ENCODE measurements around the gene AASDHPPT.
"Not testable (repeated sequence)": the region's sequence is repeated elsewhere in the genome, so short reads cannot be mapped to it uniquely, and the experiment has no call there.

The AASDHPPT gene, protein sequence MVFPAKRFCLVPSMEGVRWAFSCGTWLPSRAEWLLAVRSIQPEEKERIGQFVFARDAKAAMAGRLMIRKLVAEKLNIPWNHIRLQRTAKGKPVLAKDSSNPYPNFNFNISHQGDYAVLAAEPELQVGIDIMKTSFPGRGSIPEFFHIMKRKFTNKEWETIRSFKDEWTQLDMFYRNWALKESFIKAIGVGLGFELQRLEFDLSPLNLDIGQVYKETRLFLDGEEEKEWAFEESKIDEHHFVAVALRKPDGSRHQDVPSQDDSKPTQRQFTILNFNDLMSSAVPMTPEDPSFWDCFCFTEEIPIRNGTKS

DNA sequence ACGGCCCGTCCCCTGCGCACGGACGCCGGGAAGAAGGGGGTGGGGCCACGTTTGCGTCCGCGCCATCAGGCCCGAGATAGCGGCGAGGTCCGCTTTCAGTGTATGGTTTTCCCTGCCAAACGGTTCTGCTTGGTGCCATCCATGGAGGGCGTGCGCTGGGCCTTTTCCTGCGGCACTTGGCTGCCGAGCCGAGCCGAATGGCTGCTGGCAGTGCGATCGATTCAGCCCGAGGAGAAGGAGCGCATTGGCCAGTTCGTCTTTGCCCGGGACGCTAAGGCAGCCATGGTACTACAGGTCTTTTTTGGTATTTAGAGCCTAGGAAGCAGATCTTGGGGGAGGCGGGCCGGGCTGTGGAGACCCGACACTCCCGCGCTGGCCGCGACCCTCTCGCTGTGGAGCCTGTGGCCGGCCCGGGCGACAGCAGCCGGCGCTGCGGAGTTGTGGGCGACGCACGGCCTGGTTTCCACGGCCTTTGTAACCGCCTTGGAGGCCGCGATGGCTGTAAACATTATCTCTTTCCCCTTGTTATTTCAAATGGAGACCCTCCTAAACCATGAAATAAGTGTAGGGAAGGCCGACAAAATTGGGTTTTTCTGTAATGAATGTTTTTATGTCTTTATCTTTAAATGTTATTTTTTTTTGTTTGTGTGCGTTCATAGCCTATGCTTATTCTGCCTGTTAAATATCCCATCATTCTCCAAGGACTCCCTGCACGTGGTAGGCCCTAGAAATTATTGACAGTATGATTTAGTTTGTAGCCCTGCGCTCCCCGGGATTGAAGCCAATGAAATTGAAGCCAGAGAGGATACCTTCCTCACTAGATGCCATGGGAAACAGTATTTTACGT is at the start of gene AASDHPPT:
AASDHPPT (plus strand) TSS at position 54 of the 847 bp plus-strand sequence; CDS start at position 103, 49 bp downstream.
- DNase-seq: no peak

DNA sequence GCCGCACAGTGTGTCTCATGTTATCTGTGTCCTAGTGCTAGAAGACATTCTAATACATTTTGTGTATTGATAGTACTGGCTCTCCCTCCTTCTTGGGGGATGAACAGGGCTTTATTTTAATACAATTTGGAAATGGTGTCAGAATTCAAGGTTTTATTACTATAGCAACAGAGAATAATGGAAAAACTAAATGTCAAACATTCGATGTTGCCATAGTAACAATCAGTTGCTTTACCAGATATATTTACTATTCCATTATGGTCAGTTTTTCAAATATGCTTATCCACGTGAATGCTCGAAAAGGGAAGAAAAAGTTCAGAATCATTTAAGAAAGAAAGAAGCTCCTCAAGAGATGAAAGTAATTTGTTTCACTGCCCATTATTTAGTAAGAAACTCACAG is 46.9 kb upstream of the AASDHPPT start:
- no peak for DNase-seq

DNA sequence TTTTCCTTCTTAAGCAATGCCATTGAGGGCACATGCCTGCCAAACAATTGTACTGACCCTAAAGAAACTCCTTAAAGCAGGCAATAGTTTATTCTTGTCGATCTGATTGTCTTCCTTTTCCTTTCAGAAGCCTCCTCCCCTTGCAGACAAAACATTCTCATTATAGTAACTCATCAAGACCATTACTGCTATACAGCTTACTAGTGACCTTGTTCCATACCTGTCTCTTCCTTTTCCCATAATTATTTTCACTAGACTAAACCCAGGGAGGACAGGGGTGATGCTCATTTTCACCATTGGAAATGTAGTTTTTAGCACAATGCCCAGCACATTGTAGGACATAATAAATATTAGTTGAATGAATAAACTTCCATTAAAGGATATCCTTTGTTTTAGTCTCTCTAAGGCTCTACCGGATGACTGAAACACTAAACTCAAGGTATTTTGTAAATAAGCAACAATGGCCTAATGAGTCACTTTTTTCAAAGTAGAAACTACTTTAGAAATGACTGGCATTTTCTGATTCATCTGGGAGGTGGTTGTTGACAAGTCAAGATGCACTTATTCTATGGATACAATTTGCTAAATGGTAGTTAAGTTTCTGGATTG is 46.2 kb upstream of the AASDHPPT start:
- no peak for DNase-seq

DNA sequence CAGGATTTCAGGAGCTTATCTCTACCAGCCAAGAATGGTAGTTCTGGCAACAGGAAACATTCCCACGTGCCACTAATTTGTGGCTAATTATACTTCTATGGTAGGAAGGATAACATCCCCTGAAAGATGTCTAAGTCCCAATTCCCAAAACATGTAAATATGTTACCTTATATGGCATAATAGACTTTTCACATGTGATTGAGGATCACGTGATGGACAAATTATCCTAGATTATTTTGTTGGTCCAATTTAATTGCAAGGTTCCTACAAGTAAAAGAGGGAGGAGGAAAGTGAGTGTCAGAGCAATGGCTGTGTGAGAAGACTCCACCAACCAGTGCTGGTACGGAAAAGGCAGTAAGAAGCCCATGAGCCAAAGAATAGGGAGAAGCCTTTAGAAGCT is 45.5 kb upstream of the AASDHPPT start:
- DNase-seq: no peak

DNA sequence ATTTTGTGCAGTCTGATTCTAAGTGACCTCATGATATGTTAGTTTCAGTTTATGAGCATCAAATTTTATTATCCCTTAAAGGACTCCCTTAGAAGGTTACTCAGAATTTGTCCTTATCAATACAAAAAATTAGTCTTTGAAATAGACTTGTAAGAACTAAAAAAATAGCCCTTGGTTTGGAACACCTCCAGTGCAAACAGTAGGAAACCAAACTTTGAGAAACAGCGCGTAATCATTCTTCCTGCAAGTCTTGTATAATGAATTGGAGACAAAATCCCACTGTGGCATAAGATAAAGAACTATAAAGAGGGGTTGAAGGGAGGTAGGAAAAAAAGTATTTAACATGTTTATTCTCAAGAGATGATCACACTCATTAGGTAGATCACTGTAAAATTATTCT is 44.6 kb upstream of the AASDHPPT start:
- no peak for DNase-seq

DNA sequence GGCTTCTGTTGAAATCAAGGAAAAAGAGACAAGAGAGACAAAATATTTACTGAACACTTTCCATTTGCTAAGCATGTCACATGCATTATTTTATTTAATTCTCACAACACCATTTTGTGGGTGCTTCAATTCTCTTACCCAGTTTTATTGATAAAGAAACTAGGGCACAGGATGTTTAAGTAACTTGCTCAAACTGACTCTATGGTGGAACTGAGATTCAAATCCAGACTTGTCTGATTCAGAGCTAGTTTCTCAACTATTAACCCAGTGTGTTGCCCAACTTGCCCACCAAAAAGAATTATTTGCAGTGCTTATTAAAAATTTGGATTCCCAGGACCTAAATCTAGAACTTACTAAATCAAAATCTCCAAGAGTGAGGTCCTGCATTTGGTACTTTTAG is 33.9 kb upstream of the AASDHPPT start:
- DNase-seq: no peak

DNA sequence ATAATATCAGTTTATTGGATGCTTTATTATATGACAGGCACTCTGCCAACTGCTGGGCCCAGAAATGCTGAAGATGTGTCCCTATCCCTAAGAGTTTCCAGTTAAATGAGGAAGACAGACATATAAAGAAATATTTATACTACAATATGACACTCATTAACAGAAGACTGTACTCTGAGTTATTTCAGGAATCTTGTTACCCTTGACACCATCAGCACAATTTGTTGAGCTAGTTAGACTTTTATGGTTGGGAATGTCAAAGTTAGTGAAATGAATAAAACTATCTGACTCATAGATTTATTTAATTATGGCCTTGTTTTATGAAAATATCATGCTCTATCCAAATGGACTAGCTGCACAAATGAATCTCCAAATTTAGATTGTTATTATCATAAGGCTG is 29.8 kb upstream of the AASDHPPT start:
- no peak for DNase-seq

DNA sequence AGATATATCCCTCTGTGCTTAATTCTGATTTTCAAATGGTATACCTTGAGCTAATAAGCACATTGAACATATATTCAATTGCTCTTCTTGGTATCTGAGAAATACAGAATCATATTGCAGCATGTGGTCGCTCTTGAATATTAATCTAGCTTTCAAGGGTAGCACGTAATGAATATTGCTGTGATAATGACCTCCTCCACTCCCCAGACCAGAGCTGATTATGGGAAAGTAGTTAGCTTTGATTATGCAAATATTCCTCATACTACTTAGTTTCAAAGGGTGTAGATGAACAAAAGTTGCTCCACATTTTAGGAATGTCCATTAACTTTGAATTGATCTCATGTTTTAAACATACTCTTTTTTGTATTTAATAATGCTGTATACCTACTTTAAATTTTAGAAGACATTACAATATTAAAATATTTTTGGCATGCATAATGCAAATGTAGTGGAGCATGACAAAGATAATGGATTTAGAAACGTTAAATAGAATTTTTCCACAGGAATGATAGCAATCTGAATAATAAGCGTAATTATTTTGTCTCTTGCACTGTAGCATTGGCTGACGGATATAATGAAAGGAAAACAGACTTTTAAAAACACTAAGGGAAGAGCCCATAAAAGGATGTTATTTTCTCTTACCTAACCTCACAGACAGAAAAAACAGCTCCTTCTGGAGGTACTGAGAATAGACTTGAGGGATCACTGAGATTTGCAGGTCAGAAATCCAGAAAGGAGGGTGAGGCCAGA is 27.6 kb upstream of the AASDHPPT start:
- no peak for DNase-seq

DNA sequence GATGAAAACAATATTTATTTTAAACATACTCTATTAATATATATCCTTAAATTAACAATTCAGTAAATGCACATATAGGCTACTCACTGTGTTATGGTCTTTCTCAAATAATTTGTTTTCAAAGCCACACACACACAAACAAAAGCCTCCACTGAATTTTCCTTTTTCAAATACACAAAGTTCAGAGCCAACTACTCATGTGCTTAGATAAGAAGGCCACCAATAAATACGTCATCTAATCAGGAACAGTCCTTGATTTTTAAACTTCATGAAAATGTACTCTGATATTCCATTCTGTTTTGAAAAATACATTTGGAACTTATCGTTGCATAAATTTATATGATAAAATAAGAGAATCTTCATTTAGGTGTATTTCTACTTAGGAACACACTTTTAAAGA is 26.4 kb upstream of the AASDHPPT start:
- DNase-seq: no peak

DNA sequence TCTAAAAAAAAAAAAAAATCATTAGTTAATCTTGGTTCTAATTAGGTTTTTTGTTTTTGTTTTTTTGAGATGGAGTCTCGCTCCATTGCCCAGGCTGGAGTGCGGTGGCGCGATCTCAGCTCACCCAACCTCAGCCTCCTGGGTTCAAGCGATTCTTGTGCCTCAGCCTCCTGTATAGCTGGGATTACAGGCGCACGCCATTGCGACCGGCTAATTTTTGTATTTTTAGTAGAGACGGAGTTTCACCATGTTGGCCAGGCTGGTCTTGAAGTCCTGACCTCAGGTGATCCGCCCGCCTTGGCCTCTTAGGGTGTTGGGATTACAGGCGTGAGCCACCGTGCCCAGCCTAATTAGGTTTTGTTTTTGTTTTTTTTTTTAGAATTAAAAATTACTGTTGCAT is 19.1 kb upstream of the AASDHPPT start:
- DNase-seq: not testable (repeated sequence)

DNA sequence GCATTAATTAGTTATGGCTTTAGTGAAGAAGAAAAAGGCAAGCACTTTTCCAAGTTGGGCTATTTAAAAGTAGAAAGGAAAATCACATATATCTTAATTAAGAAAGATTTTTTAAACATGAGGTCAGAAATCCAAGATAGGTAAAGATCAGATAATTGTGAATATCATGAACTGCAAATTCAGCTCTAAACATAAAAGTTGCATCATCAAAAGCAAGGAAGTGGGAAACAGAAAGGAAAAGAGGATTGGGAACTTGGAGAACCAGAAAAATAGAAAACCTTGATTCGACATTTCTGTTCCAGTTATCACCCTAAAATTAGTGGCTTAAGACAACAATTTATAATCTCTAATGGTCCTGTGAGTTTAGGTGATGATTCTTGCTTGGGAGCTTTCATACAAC is 17.8 kb upstream of the AASDHPPT start:
- DNase-seq: no peak

DNA sequence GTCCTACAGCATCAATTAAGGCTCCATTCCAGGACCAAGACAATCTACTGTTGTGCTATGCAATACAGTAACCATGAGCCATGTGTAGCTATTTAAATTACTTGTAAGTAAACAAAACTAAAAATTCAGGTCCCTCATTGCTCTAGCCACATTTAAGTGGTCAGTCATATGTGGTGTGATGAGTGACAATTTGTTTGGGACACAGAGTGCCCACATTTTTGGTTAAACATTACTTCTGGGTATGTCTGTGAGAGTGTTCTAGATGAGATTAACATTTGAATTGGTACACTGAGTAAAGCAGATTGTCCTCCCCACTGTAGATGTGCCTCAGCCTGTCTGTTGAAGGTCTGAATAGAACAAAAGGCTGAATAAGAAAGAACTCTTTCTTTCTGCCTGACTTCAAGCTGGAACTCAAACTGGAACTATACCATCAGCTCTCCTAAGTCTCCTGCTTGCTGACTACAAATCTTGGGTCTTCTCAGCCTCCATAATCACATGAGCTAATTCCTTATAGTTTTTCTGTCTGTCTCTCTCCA is 16.1 kb upstream of the AASDHPPT start:
- DNase-seq: no peak

DNA sequence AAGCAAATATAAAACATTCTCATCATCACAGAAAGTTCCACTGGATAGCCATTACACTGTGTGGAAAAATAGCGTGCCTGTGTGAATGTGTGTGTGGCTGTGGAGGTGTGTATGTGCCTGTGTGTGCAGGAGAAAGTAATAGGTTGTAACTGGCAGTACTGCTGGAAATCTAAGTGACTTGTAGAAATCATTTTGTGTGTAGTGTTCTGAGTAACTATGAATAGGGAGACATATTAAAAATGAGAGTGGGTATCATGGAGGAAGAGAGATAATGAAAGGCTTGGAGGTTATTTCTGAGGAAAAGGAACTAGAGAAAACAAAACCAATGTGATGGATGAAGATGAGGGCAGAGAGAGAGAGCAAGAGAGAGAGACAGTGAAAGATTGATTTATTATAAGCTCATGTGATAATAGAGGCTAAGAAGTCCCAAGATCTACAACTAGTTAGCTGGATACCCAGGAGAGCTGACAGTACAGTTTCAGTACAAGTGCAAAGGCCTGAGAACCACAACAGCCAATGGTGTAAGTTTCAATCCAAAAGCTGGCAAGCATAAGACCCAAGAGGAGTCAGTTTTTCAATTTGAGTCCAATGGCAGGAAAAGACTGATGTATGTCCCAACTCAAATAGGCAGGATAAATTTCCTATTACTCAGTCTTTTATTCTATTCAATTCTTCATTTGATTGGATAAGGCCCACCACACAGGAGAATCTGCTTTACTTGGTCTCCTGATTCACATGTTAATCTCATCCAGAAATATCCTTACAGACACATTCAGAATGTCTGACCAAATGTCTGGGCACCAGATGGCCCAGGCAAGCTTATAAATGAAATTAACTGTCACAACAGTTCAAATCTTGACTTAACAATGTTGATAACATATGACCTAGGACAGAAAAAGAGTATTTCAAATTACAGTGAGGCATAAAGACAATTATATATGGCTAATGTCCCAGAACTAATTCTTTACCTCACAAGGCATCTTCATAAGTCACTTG is 15.2 kb upstream of the AASDHPPT start:
- no peak for DNase-seq

DNA sequence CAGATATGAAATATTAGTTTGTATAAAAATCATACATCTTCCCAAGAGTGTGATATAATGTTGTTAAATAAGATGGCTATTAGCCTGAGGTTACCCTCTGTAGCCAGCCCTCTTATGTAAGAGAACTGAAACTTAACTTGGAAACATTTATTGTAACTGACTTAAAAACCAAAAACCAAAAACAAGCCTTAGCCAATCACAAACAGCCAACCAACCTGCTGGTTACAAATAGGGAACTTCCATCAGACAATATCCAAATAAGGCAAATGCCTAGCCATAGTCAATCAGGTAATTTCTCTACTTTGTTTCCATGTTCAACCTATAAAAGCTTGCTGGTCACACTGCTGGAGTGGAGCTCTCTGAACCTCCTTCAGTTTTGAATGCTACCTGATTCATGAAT is 14.5 kb upstream of the AASDHPPT start:
- no peak for DNase-seq

DNA sequence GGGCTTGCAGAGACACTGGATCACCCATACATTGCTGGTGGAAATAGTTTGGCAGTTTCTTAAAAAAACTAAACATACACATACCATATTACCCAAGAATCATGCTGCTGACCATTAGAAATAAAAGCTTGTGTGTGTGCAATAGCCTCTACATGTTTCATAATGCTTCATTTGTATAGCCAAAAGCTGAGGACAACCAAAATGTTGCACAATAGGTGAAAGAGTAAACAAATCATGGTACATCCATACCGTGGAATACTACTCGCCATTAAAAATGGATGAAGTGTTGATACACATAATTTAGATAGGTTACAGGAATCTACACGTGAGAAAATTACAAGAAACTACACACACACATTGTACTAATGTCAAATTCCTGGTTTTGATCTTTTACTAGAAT is 6.9 kb upstream of the AASDHPPT start:
- DNase-seq: no peak

DNA sequence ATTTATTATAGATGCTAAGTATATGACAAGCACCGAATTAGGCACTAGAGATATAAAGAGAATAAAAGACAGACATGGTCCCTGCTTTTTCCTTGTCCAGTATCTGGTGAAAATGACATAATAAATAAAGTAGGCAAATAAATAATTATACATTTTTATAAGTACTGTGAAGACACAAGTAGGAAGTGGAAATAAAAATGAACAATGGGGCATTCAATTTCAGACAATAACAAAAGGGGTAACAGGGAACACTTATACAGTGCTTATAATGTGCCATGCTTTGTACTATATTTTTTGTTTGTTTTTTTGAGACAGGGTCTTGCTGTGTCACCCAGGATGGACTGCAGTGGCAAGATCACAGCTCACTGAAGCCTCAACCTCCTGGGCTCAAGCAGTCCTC is 4.7 kb upstream of the AASDHPPT start:
- DNase-seq: no peak

DNA sequence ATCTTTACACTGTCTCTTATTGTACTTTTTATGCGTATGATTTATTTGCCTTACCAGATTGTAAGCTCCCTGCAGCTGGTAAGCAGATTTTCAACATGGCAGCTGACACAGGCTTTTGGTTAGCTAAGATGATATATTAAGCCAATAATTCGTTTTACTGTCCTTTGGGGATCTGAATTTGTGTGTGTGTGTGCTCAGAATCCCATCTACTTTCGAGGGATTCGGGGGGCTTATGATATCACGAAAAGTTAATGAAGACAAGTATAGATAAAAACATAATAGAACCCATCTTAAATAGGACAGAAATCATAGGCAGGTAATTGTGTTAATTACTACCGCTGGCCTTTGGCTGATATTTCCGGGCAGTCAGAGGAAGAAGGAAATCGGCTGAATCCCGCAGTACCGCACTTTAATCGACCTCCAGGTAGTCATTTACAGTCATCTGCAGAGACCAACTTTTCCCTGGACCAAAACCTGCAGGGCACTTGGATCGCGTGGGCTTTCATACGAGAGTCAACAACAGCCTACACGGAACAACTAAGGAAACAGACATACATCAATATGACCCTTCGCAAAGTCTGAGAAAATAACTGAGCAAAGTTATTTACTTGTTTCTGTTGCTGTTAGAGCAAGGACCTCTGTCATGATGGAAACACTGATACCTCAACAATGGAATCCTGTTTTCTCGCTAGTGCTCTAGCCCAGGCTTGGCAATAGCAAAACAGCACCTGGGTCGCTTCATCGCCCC is 1.1 kb upstream of the AASDHPPT start:
- no peak for DNase-seq

DNA sequence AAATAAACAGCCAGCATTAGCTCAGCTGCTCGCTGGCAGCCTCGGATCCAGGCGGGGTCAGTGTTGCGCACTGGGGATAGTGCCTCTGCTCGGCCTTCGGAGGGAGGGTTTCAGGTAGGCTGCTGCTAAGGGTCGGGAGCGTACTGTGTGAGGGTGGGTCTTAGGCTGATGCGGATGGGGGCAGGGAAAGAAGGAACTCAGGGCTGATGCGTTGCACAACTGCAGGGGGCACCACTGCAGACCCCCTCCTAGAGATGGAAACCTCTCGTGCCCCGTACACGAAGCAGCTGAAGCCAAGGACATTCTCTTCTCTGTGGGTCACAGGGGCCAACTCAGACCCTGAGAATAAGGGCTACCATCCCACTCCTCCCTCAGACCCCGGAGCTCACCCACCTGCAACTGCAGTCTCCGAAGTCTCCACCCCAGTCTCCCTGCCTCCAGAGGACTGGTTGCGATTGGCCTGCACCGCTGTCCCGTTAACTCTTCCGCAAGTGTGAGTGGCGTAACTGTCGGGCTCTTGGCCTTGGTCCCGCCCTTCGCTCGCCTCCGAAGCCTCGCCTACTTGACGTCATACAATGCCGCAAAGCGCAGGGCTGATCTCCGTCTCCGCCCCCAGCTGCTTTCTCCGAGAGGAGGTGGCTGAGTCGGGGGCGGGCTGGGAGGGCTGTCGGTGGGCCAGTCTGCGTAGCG is 398 bp upstream of the AASDHPPT start, which contains the start of gene KBTBD3:
KBTBD3 (minus strand) TSS at position 429 of the 690 bp plus-strand sequence. CDS start 18,250 bp downstream, outside the sequence.
- DNase-seq: peak; percentile 96

DNA sequence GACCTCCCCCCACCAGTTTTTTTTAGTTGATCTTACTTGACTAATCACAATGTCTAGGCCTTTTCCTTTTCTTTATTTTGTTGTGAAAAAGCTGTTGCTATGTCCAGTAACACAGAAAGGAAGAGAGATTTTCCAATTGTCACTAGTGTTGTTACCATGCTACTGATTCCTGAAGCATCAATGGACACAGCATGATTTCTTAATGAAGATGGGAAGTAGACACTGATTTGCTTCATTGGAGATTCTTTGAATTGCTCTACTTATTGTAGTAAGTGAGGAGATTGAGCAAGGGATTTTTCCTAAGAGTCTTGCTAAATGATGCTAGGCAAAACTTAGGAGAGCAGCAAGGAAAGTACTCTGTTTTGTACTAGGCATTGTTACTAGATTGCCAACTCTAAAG is 4.6 kb downstream of the AASDHPPT start:
- no peak for DNase-seq

DNA sequence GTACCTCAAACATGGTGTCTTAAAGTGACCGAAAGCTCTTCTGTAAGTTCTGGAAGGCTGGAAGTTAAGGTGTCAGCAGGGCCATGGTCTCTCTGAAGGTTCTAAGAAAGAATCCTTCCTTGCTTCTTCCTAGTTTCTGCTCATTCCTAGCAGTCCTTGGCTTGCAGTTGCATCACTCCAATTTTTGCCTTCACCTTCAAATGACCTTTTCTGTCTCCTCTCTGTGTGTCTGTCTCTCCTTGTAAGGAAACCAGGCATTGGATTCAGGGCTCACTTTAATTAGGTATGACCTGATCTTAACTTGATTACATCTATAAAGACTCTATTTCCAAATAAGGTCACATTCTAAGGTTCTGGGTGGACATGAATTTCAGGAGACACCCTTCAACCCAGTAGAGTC is 8.7 kb downstream of the AASDHPPT start:
- DNase-seq: no peak
